Panc1 (cell line): Measurements from ENCODE around the gene MMP11. TPM values are rescaled to one million over a fixed set of nuclear protein-coding genes. Genes with fewer than 3 reads are reported as not detected.
A peak's percentile ranks its signal among the peaks of the same experiment; 100 is the strongest.

Experiments used
- ATAC-seq: fragments of 200-7000 bp; cut with Tn5 transposase; 2 replicates; pipeline ENCODE4 v1.9.1; 2020; ENCODE audit warnings: mild to moderate bottlenecking, moderate library complexity
- BruUV-seq: library from RNA; stranded (reverse); fragments of 400-500 nt; replicated peaks from 2 replicates; lab custom pipeline; 2021; lab: Mats Ljungman, UMichigan
- CTCF ChIA-PET: fragments of 300-600 bp; sonication (Branson Sonifier 250); formaldehyde crosslinking; loops from one replicate; lab custom pipeline; 2022; ENCODE audit warnings: antibody characterized with exemption; lab: Charles Lee
- POLR2A ChIA-PET: fragments of 300-600 bp; sonication (Branson Sonifier 250); formaldehyde crosslinking; loops from one replicate; lab custom pipeline; 2022; ENCODE audit warnings: antibody characterized with exemption; lab: Charles Lee
- DNase-seq: peaks from one replicate; pipeline ENCODE4 v3.0.0-alpha.2; 2010; ENCODE audit warnings: low read depth, low spot score
- H3K27ac ChIP-seq: 2 replicates; pipeline ENCODE4 v1.5.1; 2011; ENCODE audit warnings: mild to moderate bottlenecking, low read length, inconsistent platforms
- H3K27me3 ChIP-seq: fragments of 200-500 bp; sonication (Bioruptor generic); 2 replicates; pipeline ENCODE4 v1.6.0; 2014; ENCODE audit warnings: low read length, inconsistent platforms; ENCODE audit not compliant: control insufficient read depth, insufficient read depth
- H3K36me3 ChIP-seq: fragments of 200-500 bp; sonication (Bioruptor generic); 2 replicates; pipeline ENCODE4 v1.5.1; 2014; ENCODE audit warnings: inconsistent platforms, mild to moderate bottlenecking, low read length, moderate library complexity; ENCODE audit not compliant: control insufficient read depth, insufficient read depth
- H3K4me1 ChIP-seq: 2 replicates; pipeline ENCODE4 v1.5.1; 2011; ENCODE audit warnings: inconsistent platforms, mild to moderate bottlenecking, low read length, moderate library complexity; ENCODE audit not compliant: control insufficient read depth, insufficient read depth
- H3K4me3 ChIP-seq, 2 experiments: 2 replicates each; pipeline ENCODE4 v1.5.1; 2011 to 2012; ENCODE audit warnings: low read depth in 2 of 2, low read length in 2 of 2, mild to moderate bottlenecking in 2 of 2, inconsistent platforms in 1 of 2, moderate library complexity in 1 of 2
- H3K9me3 ChIP-seq: fragments of 200-500 bp; sonication (Bioruptor generic); 2 replicates; pipeline ENCODE4 v1.5.1; 2014; ENCODE audit warnings: low read depth, mild to moderate bottlenecking, inconsistent platforms, low read length, moderate library complexity; ENCODE audit not compliant: control insufficient read depth, insufficient read depth
- CTCF ChIP-seq: fragments of 450-650 bp; IDR thresholded peaks from 2 replicates; pipeline ENCODE4 v1.5.1; 2017; ENCODE audit warnings: mild to moderate bottlenecking
- POLR2AphosphoS5 ChIP-seq: IDR thresholded peaks from 2 replicates; pipeline ENCODE4 v1.6.1; 2012; ENCODE audit warnings: mild to moderate bottlenecking, low read depth, low read length, moderate library complexity
- REST ChIP-seq, 2 experiments: IDR thresholded peaks; 2 replicates each; pipeline ENCODE4 v1.6.1; 2011 to 2012; ENCODE audit warnings: low read depth in 2 of 2, control low read depth in 1 of 2, low read length in 1 of 2, mild to moderate bottlenecking in 1 of 2, moderate library complexity in 1 of 2; ENCODE audit not compliant: insufficient read depth in 1 of 2
- SIN3A ChIP-seq: IDR thresholded peaks from 2 replicates; pipeline ENCODE4 v1.6.1; 2012; ENCODE audit warnings: low read depth, mild to moderate bottlenecking, low read length, moderate library complexity, borderline replicate concordance; ENCODE audit not compliant: insufficient read depth
- TCF7L2 ChIP-seq: IDR thresholded peaks from 2 replicates; pipeline ENCODE4 v1.6.1; 2011; ENCODE audit warnings: mild to moderate bottlenecking, low read depth, low read length, inconsistent platforms
- in situ Hi-C: cut with HindIII; loops from 2 replicates; pipeline ENCODE4 v1.10.0; 2016; ENCODE audit warnings: low sequenced_read_pairs, low pct_unique_long_range_greater_than_20kb
- intact Hi-C: fragments of 100-400 bp; cut with micrococcal nuclease; formaldehyde crosslinking; loops from one replicate; pipeline ENCODE4 v1.10.0; 2022; ENCODE audit not compliant: unreplicated experiment
- total RNA-seq: library from RNA; stranded (reverse); gene quantifications from one replicate; pipeline ENCODE4 v1.2.1, GENCODE V29; 2021; ENCODE audit not compliant: unreplicated experiment

MMP11 gene
- total RNA-seq, 1 experiment from 2014 or later = 3.0 TPM

- no peak for TF ChIP-seq SIN3A
- TF ChIP-seq POLR2AphosphoS5 = no peak
- TF ChIP-seq TCF7L2 = no peak
- no peak for TF ChIP-seq CTCF
- TF ChIP-seq REST (IDR thresholded peaks at IDR 0.05; ENCODE audit: insufficient read depth in 1 of 2, low read depth in 2 of 2, low read length in 1 of 2) = no peak
- Histone ChIP-seq H3K27ac (no peak overlapping the region), H3K27me3 (no peaks in the 10 kb centered on the region), H3K4me3 (no peak overlapping the region), H3K9me3 (no peaks in the 10 kb centered on the region), H3K36me3 (no peaks in the 10 kb centered on the region; the same call in 1 of the 2 replicates), H3K4me1 (0 out of 2 replicates have a peak, but pooled peaks cover 2% of the 10 kb centered on the region)
- ATAC-seq = no peak
- no TSS peak for BruUV-seq
- intact Hi-C loops = no loop called here
- POLR2A ChIA-PET = no interaction called here
- in situ Hi-C loops = no loop called here
- CTCF ChIA-PET = interaction anchor here (0.7 to 1.0 kb wide), 4 partner anchors 62 to 147 kb away, joined by 3 to 7 read pairs (median 4); no protein-coding TSS in a partner anchor
- no peak for DNase-seq
These were observed 3.2 kb upstream of the MMP11 start for GRCh38 chr22:23769321-23769965.

- H3K27me3 ChIP-seq = no peaks in the 10 kb centered on the region
- intact Hi-C loops = loop anchor here (10.0 kb wide), 1 partner anchor 73 kb away; no protein-coding TSS in a partner anchor
- no peaks in the 10 kb centered on the region for H3K9me3 ChIP-seq
- no peaks in the 10 kb centered on the region; the same call in 1 of the 2 replicates for H3K36me3 ChIP-seq
- H3K4me3 ChIP-seq = peak overlapping the region; percentile 36 to 39; a peak in 3 of 4 replicates
- in situ Hi-C loops = no loop called here
- ChIA-PET POLR2A (no interaction called here), CTCF (no interaction called here)
- no peak for TF ChIP-seq CTCF
- no peak for TF ChIP-seq REST (IDR thresholded peaks at IDR 0.05; ENCODE audit: insufficient read depth in 1 of 2, low read depth in 2 of 2, low read length in 1 of 2)
- no peak overlapping the region for H3K27ac ChIP-seq
- BruUV-seq = no TSS peak
- H3K4me1 ChIP-seq = no peaks in the 10 kb centered on the region
- no peak for DNase-seq
- no peak for ATAC-seq
These were observed 367 bp upstream of the MMP11 start for GRCh38 chr22:23772315-23772648.
